ENCODE measurements around the gene PLEKHG1.

- no peak for TF ChIP-seq ZBTB37 (CRISPR knock-in tag; IDR thresholded peaks at IDR 0.05)
- no peak for TF ChIP-seq NFE2L1 (CRISPR knock-in tag; IDR thresholded peaks at IDR 0.05; ENCODE audit: borderline replicate concordance)
- TF ChIP-seq STAT6 (CRISPR knock-in tag; IDR thresholded peaks at IDR 0.05; ENCODE audit: borderline replicate concordance), result no peak
- TF ChIP-seq GTF3A (CRISPR knock-in tag; conservative IDR thresholded peaks at IDR 0.05), result no peak
- no peak for TF ChIP-seq ATF6 (CRISPR knock-in tag; conservative IDR thresholded peaks at IDR 0.05)
- TF ChIP-seq KDM3A (CRISPR knock-in tag; IDR thresholded peaks at IDR 0.05; ENCODE audit: low read depth), result no peak
Measured at GRCh38 chr6:150580489-150580888, 19.2 kb upstream of the PLEKHG1 start.

Measured in HepG2 (cell line).